ENCODE results near the gene CCDC194.

Gene CCDC194

DNA sequence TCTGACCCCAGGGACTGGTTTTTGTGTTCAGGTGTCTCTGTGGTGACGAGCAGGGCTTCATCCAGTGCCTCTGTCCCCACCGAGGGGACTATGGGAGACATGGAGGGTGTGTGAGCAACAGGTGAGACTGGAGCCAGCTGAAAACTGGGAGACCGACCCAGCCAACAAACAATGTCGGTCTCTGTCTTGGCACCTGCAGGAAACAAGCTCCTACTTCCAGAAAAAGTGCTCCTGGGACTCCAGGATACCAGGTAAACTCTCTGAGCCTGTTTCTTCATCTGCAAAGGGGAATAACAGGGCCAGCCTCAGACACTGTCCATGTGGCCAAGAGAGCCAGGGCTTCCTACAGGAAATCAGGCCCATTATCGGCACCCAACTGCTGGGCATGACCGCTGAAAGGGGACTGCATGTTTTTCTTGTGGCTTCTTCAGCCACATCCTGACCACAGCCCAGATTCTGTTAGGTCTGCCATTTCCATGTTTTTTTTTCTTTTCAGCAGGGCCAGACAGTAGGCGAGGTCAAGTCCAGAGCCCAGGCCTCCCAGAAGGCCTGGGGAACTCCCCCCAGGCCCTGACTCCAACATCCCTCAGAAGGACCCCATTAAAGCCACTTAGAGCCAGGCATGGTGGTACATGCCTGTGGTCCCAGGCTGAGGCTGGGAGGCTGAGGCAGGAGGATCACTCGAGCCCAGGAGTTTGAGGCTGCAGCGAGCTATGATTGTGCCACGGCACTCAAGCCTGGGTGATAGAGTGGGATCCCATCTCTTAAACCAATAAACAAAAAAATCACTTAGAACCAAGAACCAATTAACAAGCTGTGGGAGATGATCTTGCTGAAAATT lies 12.3 kb upstream of the CCDC194 start:
- DNase-seq (ENCODE audit: low read depth), result no peak

- DNase-seq (ENCODE audit: low read depth), result no peak
Measured at GRCh38 chr19:17405250-17406045, 11.5 kb upstream of the CCDC194 start, which contains the start of gene BST2. TSS of gene BST2 (minus strand) at chr19:17405630. CDS start at chr19:17405575, 55 bp downstream.

GRCh38 chr19:17404621-17405249 lies 10.7 kb upstream of the CCDC194 start:
- DNase-seq (ENCODE audit: low read depth), result no peak

GRCh38 chr19:17404015-17404414 lies 10.0 kb upstream of the CCDC194 start:
- no peak for DNase-seq (ENCODE audit: low read depth)

- no peak for DNase-seq (ENCODE audit: low read depth)
Measured at GRCh38 chr19:17402982-17403855, 9.2 kb upstream of the CCDC194 start.

- no peak for DNase-seq (ENCODE audit: low read depth)
Measured at GRCh38 chr19:17401628-17402027, 7.6 kb upstream of the CCDC194 start.

DNA sequence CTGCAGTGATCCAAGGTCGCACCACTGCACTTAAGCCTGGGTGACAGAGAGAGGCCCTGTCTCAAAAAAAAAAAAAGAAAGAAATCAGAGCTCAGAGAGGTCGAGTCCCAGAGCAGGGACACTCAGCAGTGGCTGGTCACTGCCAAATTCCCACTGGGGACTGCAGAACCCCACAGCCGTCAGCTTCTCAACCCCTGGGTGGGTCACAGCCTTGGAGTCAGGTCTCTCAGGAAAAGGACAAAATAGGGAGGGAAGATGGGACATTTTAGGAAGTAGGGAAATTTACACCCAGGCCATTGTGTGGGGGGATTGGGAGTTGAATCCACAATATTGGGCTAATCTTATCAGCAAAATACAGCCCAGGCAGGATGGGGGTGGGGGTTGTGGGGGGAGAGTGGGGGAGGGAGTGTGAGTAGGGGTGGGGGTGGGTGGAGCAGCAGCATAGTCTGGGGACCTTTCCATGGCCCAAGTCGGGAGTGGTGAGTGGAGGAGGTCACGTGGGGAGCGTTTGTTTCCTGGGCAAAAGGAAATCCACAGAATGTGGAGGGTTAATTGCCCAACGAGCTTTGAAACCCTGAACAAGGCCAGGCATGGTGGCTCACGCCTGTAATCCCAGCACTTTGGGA lies 5.0 kb upstream of the CCDC194 start:
- DNase-seq (ENCODE audit: low read depth), result no peak

GRCh38 chr19:17394891-17395415 lies 957 bp upstream of the CCDC194 start:
- peak; percentile 37 for DNase-seq (ENCODE audit: low read depth)

- DNase-seq (ENCODE audit: low read depth), result no peak
Measured at GRCh38 chr19:17393002-17393401, 994 bp downstream of the CCDC194 start.

DNA sequence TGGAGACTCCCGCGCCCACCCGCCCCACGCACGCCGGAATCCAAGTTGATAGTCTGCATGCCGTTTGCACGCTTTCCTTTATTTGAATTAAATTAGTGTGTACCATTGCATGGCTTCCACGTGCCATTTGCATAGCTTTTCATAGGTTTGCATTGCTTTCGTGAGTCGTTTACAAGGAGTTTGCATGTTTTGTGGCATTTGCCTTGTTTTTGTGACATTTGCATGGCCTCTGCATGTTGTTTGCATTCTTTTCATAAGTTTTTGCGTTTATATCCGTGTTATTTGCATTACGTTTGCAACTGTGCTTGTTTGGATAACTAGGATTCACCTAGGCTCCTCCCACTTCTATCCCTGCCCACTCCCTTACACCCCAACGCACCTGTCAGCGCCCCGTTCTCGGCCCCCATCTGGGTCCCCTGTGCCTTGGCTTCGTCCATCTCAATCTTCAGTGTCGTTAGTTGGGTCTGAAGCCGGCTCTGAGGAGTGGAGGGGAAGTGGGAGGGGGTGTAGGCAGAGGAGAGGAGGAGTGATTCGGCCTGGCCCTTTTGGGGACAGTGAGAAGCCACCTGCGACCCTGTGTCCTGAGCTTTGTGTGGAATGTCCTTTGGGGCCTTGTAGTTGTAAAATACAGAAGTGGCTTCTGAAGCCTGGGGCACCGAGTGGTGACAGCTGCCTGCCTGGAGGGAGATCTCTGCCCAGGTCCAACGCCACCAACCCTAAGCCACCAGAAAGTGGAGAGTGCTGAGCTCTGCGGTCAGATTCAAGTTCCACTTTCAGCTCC lies 2.4 kb downstream of the CCDC194 start:
- no peak for DNase-seq (ENCODE audit: low read depth)

DNA sequence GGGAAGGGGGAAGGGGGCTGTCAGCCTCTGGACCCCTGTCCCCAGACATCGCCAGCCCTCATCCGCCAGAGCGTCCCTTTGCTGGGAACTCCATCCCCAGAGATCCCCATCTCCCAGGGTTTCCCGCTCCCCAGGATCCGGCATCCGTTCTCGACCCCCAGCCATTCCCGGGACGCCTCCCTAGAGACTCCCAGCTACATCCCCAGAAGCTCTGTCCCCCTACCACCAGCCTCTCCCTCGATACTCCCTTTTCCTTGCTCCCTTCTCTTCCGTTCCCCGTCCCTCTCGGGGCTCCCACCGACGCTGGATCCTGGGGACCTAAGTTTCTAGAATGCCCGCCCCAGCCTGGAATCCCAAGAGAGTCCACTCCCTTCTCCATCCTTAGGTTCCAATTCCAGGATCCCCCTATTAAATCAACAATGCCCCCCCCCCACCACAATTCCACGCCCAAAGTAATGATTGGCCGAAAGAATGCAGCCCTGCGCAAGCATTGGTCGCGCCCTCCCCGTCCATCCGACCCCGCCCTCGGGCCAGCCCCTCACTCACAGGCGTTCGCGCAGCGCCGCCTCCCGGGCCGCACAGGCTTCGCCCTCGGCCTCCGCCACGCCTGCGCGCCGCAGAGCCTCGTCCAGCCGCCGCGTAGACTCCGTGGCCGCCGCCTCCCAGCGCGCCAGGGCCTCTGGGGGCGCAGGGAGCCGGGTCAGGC lies 3.2 kb downstream of the CCDC194 start:
- DNase-seq (ENCODE audit: low read depth), result peak; percentile 75

DNA sequence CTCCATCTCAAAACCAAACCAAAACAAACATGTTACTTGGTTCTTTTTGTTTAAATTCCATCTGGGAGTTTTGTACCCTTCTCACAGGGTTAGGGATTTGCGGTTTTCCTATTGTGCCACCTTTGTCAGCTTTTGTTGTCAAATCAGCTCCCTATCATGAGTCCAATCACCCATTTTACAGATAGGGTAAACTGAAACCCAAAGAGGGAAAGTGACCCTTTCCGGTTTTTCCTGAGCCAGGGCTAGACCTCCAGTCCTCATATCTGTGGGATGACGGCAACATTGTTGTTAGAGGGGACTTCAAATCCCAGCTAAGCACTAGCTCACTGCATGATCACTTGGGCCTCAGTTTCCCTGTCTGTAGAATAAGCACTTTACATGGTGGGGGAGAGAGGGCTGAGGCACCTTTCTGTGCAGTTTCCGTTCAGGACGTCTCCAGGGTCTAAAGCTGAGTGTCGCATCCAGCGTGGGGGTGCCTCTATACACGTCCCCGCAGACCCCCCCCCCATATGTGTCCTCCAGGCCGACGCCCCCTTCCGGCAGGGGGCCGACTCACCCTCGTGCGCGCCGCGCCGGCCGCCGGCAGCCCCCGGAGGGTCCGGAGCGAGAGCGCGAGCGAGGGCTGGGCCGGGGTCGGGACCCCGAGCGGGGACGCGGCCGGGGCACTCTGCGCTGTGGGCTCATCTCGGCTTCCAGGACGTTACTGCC lies 3.9 kb downstream of the CCDC194 start:
- DNase-seq (ENCODE audit: low read depth), result no peak

DNA sequence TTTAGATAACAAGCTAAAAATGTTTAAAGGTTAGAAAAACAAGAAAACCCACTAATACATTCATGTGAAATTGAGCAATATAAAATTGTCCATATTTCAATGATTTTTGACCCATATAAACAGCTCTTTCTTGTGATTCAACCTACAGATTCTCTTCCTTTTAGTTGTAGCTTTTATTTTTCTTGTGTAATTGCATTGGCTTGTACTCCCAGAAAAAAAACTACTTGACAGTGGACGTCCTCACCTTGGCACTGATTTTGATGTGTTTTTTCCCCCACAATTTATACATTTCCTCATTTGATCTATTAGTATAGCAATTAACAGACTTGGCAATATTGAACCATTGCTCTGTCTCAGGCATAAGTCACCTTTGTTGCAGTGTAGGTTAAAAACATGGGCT lies 4.7 kb downstream of the CCDC194 start:
- DNase-seq (ENCODE audit: low read depth), result no peak

DNA sequence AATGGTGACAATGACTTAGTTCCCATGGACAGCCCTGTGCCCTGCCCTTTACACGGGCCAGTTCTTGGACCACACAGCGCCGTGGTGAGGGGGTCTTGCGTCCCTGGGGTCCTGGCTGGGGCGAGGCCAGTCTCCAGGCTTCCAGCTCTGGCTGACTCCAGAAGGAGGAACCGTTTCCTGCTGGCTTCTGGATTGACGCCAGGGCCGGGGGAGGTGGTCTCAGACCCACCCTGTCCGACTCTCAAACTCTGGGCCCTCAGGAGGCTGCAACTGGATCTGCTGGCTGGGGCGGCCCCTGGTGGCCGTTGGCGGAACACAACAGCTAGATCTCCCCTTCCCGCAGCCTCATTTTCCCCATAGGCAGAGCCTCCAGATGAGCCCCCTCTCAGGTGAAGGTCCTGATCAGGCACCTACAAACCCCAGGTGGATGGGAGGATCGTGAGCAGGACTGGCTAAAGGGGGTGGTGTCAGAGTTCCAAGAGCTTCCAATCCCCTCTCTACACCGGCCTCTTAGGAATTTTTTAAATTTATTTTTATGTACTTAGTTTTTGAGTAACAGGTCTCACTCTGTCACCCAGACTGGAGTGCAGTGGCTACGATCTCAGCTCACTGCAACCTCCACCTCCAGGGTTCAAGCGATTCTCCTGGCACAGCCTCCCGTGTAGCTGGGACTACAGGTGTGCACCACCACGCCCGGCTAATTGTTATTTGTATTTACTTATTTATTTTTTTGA lies 8.0 kb downstream of the CCDC194 start:
- DNase-seq (ENCODE audit: low read depth), result no peak

- no peak for DNase-seq (ENCODE audit: low read depth)
Measured at GRCh38 chr19:17380426-17381138, 13.4 kb downstream of the CCDC194 start.

- no peak for DNase-seq (ENCODE audit: low read depth)
Measured at GRCh38 chr19:17379221-17379631, 14.8 kb downstream of the CCDC194 start.

GRCh38 chr19:17378271-17378670 lies 15.7 kb downstream of the CCDC194 start:
- no peak for DNase-seq (ENCODE audit: low read depth)

Data from fibroblast of the conjunctiva (primary cell).